ENCODE results near the gene PFN3. TPM values are rescaled to one million over a fixed set of nuclear protein-coding genes. Genes with fewer than 3 reads are reported as not detected.

Gene PFN3
- total RNA-seq, 1 donor from 2014 or later, result not detected

DNA sequence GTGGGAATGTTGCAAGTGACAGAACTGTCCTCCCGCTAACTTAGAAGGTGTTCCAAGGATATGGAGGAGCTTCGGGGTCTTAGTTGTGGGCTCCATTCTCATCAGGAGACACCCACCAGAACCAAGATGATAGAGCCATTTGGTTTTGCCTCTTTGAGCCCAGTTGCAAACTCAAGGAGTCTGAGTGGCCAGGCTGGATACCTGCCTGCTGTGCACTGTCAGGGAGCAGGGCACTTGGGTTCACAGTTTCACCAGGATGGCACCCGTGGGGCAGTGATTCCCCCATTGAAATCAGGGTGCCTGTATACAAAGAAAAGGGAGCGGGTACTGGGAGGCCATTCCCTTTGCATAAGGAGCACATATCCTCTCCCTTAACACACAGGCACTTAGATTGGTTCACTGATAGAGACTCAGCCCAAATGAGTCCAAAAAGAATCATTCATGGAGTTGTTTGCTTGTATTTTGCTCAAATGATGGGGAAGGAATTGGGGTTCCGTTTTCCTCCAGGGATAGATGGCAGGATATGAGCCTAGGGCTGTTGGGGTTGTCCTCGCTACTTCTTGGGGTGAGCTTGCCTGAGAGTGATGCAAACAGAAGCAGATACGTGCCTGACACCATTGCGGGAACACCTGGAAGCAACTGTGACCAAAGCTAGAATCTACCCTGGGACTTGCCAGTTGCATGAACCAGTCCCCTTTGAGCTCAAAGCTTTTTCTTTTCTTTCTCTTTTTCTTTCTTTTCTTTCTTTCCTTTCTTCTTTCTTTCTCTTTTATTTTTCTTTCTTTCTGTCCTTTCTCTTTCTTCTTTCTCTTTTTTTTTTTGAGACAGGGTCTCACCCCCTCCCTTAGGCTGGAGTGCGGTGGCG, 44.8 kb upstream of the PFN3 start:
- Mint-ChIP-seq H3K27ac (peak overlapping the region; percentile 86), H3K4me1 (peaks cover 41% of the 10 kb centered on the region), H3K27me3 (no peaks in the 10 kb centered on the region), H3K4me3 (peak overlapping the region; percentile 75), H3K9me3 (no peaks in the 10 kb centered on the region), H3K36me3 (ENCODE audit: low read depth) (peaks cover 24% of the 10 kb centered on the region)
- ChIA-PET CTCF (interaction anchor here (0.6 to 13.5 kb wide), 8 partner anchors 9 to 135 kb away, joined by 3 to 293 read pairs (median 4); partner anchors contain the start of gene PFN3), POLR2A (interaction anchor here (0.7 to 11.5 kb wide), 6 partner anchors 9 to 52 kb away, joined by 3 to 296 read pairs (median 12); partner anchors contain the start of gene GRK6)
- no peak for ATAC-seq (ENCODE audit: low read depth)
- intact Hi-C loops (cut with micrococcal nuclease), result no loop called here
- TF ChIP-seq CTCF (IDR thresholded peaks at IDR 0.05), result no peak
- no peak for DNase-seq

GRCh38 chr5:177444106-177445051, 43.9 kb upstream of the PFN3 start:
- POLR2A ChIA-PET, result interaction anchor here (0.7 to 11.5 kb wide), 5 partner anchors 8 to 41 kb away, joined by 3 to 296 read pairs (median 5); partner anchors contain the start of gene GRK6
- no peaks in the 10 kb centered on the region for H3K9me3 Mint-ChIP-seq
- H3K36me3 Mint-ChIP-seq (ENCODE audit: low read depth), result peaks cover 32% of the 10 kb centered on the region
- ATAC-seq (ENCODE audit: low read depth) (no peak), DNase-seq (no peak)
- CTCF ChIA-PET, result interaction anchor here (0.8 to 13.5 kb wide), 4 partner anchors 10 to 74 kb away, joined by 3 to 293 read pairs (median 16); partner anchors contain the start of gene PFN3
- TF ChIP-seq CTCF (IDR thresholded peaks at IDR 0.05), result no peak
- intact Hi-C loops (cut with micrococcal nuclease), result no loop called here
- peak overlapping the region; percentile 75 for H3K4me3 Mint-ChIP-seq
- peak overlapping the region; percentile 86 for H3K27ac Mint-ChIP-seq
- H3K4me1 Mint-ChIP-seq, result peaks cover 44% of the 10 kb centered on the region
- H3K27me3 Mint-ChIP-seq, result no peaks in the 10 kb centered on the region

DNA sequence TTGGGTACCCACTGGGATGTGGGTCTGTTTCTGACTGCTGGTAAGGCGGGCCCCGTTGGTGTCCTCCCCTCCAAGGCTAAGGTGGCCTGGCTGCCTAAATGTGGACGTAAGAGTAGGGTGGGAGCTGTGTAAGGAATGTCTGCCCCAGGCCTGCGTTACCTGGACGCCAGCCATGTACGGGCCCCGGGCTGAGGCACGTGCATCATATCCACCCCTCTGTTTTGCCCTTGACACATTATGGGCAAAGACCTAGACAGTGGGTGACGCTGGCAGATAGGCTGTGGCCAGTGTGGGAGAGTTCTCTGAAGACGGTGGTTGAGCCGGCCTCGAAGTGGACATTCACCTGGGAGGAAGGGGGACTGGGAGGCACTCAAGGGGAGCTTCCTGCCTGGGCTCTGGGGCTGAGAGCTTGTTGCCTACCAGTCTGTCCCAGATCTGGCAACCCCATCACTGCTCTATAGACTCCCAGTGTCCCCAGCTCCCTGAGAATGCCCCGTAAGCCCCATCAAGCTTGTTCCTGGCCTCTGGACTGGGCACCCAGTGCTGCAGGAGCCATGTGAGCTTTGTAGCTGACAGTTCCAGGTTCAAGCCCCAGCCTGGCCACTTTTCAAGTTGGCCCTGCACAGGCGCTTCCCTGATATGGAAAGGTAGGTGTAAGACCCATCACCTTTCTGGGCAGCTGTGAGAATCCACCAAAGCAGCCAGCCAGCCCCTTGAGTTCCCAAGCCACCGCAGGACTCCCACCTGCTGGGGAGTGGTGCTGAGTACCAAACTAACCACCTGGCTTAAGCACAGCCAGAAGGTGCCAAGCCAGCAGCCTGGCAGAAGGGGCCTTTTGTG, 42.9 kb upstream of the PFN3 start:
- Mint-ChIP-seq H3K36me3 (ENCODE audit: low read depth) (peaks cover 39% of the 10 kb centered on the region), H3K27ac (peak overlapping the region; percentile 86), H3K4me3 (no peak overlapping the region), H3K9me3 (no peaks in the 10 kb centered on the region), H3K27me3 (no peaks in the 10 kb centered on the region), H3K4me1 (peaks cover 38% of the 10 kb centered on the region)
- ChIA-PET CTCF (interaction anchor here (0.8 to 13.5 kb wide), 3 partner anchors 12 to 40 kb away, joined by 3 to 293 read pairs (median 29); partner anchors contain the start of gene PFN3), POLR2A (interaction anchor here (1.4 to 11.5 kb wide), 3 partner anchors 9 to 40 kb away, joined by 3 to 296 read pairs (median 66); partner anchors contain the start of gene GRK6)
- no peak for TF ChIP-seq CTCF (IDR thresholded peaks at IDR 0.05)
- intact Hi-C loops (cut with micrococcal nuclease), result no loop called here
- no peak for DNase-seq
- no peak for ATAC-seq (ENCODE audit: low read depth)

- no peak for ATAC-seq (ENCODE audit: low read depth)
- no peak for DNase-seq
These were observed 41.8 kb upstream of the PFN3 start for GRCh38 chr5:177442066-177442826.

More at GRCh38 chr5:177442066-177442826, 41.8 kb upstream of the PFN3 start:
- H3K36me3 Mint-ChIP-seq (ENCODE audit: low read depth), result peaks cover 50% of the 10 kb centered on the region
- intact Hi-C loops (cut with micrococcal nuclease), result no loop called here
- H3K4me3 Mint-ChIP-seq, result no peak overlapping the region
- peak overlapping the region; percentile 51 for H3K27ac Mint-ChIP-seq
- TF ChIP-seq CTCF (IDR thresholded peaks at IDR 0.05), result no peak
- no peaks in the 10 kb centered on the region for H3K9me3 Mint-ChIP-seq
- CTCF ChIA-PET, result interaction anchor here (1.4 to 4.9 kb wide), 3 partner anchors 12 to 38 kb away, joined by 5 to 29 read pairs (median 10); no protein-coding TSS in a partner anchor
- no peaks in the 10 kb centered on the region for H3K27me3 Mint-ChIP-seq
- POLR2A ChIA-PET, result interaction anchor here (1.7 to 11.5 kb wide), 3 partner anchors 13 to 38 kb away, joined by 8 to 296 read pairs (median 66); partner anchors contain the start of gene GRK6
- peaks cover 31% of the 10 kb centered on the region for H3K4me1 Mint-ChIP-seq
